ENCODE measurements around the gene TRIM34.
"Not testable (repeated sequence)": the region's sequence is repeated elsewhere in the genome, so short reads cannot be mapped to it uniquely, and the experiment has no call there.

Gene TRIM34

GRCh38 chr11:5622802-5623201 lies 2.0 kb upstream of the TRIM34 start:
- DNase-seq: no peak

DNA sequence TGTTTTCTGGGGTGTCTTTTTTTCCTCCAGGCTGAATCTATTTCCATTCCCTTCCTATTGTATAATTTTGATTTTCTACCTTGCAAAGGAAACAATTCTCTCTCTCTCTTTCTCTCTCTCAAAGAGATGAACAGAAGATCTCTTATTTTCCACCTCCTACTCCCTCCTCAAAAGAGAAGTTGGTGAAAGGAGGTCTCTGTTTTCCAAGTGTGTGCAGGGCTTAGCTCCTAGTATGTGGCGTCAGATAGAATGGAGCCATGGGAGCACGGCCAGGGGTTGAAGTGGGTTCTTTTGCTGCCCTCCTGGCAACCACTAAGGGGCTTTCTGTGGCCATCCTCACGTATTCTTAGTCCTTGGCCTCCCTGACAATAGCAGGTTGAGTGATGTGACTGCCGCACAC lies 480 bp downstream of the TRIM34 start:
- DNase-seq: no peak

GRCh38 chr11:5626196-5626595 lies 1.4 kb downstream of the TRIM34 start:
- DNase-seq: no peak

GRCh38 chr11:5631417-5631816 lies 6.6 kb downstream of the TRIM34 start:
- DNase-seq: no peak

DNA sequence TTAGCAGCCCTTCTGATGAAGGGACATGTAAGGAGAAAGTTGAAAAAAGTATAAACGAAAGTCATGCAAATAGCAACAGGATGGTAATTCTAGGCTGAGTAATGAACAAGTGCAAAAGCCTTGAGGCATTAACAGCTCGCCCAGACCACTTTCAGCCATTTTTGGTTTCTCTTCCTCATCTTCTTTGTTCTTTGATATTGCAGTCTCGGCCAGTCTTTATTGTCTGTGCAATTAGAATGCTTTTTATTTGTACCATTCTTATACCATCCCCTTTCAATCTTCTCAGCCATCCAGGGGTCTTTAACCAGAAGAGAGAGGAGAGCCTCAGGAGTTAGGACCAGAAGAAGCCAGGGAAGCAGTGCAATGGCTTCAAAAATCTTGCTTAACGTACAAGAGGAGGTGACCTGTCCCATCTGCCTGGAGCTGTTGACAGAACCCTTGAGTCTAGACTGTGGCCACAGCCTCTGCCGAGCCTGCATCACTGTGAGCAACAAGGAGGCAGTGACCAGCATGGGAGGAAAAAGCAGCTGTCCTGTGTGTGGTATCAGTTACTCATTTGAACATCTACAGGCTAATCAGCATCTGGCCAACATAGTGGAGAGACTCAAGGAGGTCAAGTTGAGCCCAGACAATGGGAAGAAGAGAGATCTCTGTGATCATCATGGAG lies 7.3 kb downstream of the TRIM34 start:
- DNase-seq: no peak

DNA sequence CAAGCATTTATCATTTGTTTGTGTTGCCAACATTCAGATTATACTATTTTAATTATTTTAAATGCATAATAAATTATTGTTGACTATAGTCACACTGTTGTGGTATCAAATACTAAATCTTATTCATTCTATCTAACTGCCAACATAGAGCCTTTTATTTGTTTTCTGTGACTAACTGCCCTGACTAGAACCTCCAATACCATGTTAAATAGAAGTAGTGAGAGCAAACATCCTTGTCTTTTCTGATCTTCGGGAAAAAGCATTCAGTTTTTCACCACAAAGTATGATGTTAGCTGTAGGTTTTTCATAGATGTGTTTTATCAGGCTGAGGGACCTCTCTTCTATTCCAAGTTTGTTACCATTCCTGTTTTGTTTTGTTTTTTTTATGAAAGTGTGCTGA lies 15.2 kb downstream of the TRIM34 start:
- no peak for DNase-seq

GRCh38 chr11:5643585-5643984 lies 18.8 kb downstream of the TRIM34 start:
- no peak for DNase-seq

DNA sequence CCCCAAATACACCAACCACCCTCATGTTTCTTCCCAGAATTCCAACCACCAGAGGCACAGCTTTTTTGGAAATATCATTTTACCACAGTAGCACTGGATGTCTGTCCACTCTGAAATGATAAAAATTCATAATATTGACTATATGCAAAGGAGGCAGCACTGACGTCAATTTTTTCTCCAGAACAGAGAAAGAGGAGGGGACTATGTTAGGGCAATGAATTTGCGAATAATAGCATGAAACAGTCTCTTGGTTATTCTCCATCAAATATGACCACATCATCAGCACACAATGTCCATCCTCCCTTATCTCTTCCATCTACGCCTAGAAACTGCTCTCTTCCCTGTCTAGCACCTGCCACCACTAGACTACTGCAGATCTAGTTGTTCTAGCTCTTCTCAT lies 21.3 kb downstream of the TRIM34 start:
- DNase-seq: no peak

DNA sequence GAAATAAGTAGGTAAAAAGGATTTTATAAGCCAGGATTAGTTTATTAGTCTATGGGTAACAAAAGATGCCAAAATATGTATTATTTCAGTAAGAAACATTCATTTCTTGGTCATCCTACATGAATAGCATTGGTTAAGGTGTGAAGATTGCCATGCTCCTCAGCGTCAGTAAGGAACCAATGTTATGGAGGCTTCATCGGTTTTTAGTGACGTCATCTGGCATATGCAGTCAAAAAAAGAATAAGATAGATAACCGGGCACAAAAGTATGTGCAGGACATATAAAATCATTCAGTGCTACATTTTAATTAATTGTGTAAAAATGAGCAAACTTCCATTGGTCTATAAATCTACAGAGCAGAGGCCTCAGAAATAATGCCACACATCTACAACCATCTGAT lies 30.7 kb downstream of the TRIM34 start:
- no peak for DNase-seq

GRCh38 chr11:5656956-5657355 lies 32.2 kb downstream of the TRIM34 start:
- DNase-seq: not testable (repeated sequence)

DNA sequence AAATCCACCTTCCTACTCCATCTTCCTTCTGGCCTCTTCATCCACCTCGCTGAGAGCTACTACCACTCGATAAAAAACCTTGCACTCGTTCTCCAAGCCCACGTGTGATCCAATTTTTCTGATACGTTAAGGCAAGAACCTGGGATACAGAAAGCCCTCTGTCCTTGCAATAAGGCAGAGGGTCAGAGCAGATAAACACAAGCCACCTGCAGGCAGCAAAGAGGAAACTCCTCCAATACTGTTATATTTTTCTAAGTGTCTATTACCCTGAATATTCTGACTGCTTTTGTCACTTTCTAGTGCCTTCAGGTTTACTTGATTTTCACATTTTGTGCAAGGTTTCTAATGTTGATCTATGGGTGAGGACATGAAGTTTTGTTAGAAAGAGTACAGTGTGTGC lies 33.5 kb downstream of the TRIM34 start:
- DNase-seq: no peak

DNA sequence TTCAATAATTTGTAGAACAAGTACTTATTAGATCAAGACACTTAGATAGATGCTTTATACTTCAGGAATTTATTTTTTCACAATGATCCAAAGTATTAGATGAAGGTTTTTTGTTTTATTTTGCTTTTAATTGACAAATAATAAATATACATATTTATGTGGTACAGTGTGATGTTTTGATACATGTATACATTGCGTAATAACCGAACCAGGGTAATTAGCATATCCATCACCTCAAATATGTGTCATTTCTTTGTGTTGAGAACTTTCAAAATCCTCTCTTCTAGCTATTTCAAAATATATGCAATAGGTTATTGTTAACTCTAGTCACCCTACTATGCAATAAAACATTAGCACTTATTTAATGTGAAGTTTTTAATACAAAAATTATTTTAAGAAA lies 38.7 kb downstream of the TRIM34 start:
- DNase-seq: no peak

DNA sequence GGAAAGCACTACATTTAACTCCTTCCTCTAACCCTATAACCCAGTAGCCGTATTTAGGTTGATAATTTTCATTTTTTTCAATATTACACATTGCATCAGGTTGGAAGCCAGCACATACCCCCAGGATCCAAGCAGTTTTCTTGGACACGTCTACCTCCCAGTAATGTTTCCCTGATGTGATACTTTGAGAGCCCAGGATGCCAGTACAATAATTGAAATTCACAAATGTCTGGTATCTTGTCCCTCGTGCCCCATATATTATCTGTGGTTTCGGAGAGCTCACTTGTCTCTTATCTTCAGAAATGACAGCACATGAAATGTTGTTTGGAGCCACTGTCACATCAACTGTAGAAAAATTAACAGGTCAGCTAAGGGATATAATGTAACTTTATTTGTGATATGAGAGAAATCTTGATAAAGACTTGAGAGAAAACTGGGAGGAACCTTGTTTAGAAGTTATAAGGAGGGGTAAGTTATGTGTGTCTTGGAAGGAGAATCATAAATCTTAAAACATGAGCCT lies 40.3 kb downstream of the TRIM34 start:
- no peak for DNase-seq

GRCh38 chr11:5665746-5666401 lies 41.1 kb downstream of the TRIM34 start:
- DNase-seq: no peak

- DNase-seq: no peak
These were observed 41.6 kb downstream of the TRIM34 start for GRCh38 chr11:5666402-5666793.

- DNase-seq: no peak
These were observed 47.0 kb downstream of the TRIM34 start for GRCh38 chr11:5671831-5672230.

GRCh38 chr11:5674391-5674790 lies 49.6 kb downstream of the TRIM34 start:
- no peak for DNase-seq

- no peak for DNase-seq
These were observed 55.0 kb downstream of the TRIM34 start for GRCh38 chr11:5679811-5680210.

DNA sequence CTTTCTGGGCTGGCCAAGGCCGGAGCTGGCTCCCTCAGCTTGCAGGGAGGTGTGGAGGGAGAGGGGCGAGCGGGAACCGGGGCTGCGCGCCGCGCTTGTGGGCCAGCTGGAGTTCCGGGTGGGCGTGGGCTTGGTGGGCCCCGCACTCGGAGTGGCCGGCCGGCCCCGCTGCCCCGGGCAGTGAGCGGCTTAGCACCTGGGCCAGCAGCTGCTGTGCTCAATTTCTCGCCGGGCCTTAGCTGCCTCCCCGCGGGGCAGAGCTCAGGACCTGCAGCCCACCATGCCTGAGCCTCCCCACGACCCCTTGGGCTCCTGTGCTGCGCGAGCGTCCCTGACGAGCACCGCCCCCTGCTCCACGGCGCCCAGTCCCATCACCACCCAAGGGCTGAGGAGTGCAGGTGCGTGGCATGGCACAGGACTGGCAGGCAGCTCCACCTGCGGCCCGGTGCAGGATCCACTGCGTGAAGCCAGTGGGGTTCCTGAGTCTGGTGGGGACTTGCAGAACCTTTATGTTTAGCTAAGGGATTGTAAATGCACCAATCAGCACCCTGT lies 58.2 kb downstream of the TRIM34 start:
- not testable (repeated sequence) for DNase-seq

GRCh38 chr11:5683620-5684019 lies 58.8 kb downstream of the TRIM34 start:
- peak; percentile 5 to 33 (median 20) for DNase-seq

GRCh38 chr11:5684036-5684645 lies 59.3 kb downstream of the TRIM34 start:
- DNase-seq: no peak

GRCh38 chr11:5684646-5685362 lies 60.0 kb downstream of the TRIM34 start, which contains the start of gene TRIM5:
Gene TRIM5 (minus strand): TSS chr11:5685074. CDS start chr11:5680177, 4,897 bp downstream.
- peak; percentile 69 to 89 (median 77) for DNase-seq

- no peak for DNase-seq
These were observed 61.6 kb downstream of the TRIM34 start for GRCh38 chr11:5686426-5686825.
